GM12878 (cell line): Measurements from ENCODE around the gene NALF2. TPM values are rescaled to one million over a fixed set of nuclear protein-coding genes. Genes with fewer than 3 reads are reported as not detected.

Experiments
- ATAC-seq: fragments of 200-7000 bp; cut with Tn5 transposase; 3 replicates; pipeline ENCODE4 v1.9.1; 2020; ENCODE audit warnings: mild to moderate bottlenecking, moderate library complexity
- BruUV-seq: library from RNA; stranded (reverse); fragments of 400-500 nt; replicated peaks from 2 replicates; lab custom pipeline; 2021; lab: Mats Ljungman, UMichigan
- CTCF ChIA-PET: fragments of 300-600 bp; sonication (Branson Sonifier 250); formaldehyde crosslinking; extraction: SDS; loops from one replicate; lab custom pipeline; 2021; ENCODE audit warnings: inconsistent platforms; lab: Yijun Ruan, JAX
- POLR2A ChIA-PET: fragments of 350-600 bp; formaldehyde crosslinking; extraction: SDS; loops from one replicate; lab custom pipeline; 2021; ENCODE audit warnings: inconsistent platforms; lab: Charles Lee
- RAD21 ChIA-PET: fragments of 300-600 bp; sonication (Branson Sonifier 250); formaldehyde crosslinking; loops from one replicate; lab custom pipeline; 2023; ENCODE audit warnings: antibody characterized with exemption; ENCODE audit not compliant: unreplicated experiment; lab: Charles Lee
- SMC1A ChIA-PET: fragments of 300-600 bp; sonication (Branson Sonifier 250); formaldehyde crosslinking; loops from one replicate; lab custom pipeline; 2023; ENCODE audit not compliant: unreplicated experiment, uncharacterized antibody; lab: Charles Lee
- DNase-seq: peaks from one replicate; pipeline ENCODE4 v3.0.0-alpha.2; 2011; ENCODE audit warnings: low read depth, low spot score
- FAIRE-seq: peaks from 3 replicates; lab custom pipeline; 2011; peaks lifted over from hg19 to GRCh38; lab: Jason Lieb, UNC
- H2AFZ ChIP-seq: 2 replicates; pipeline ENCODE4 v1.6.0; 2011; ENCODE audit warnings: low read depth, low read length, control low read depth; ENCODE audit not compliant: control insufficient read depth
- H3K27ac ChIP-seq: 2 replicates; pipeline ENCODE4 v1.5.1; 2011; ENCODE audit warnings: control low read depth; ENCODE audit not compliant: control insufficient read depth, insufficient read depth
- H3K27me3 ChIP-seq, 2 experiments: replicated peaks in 1 of 2; 2 replicates each; pipeline versions ENCODE4 v1.6.0 to v1.6.1; 2011; ENCODE audit warnings: low read length in 1 of 2; ENCODE audit not compliant: control insufficient read depth in 2 of 2, insufficient read depth in 2 of 2
- H3K36me3 ChIP-seq, 2 experiments: 2 replicates each; pipeline ENCODE4 v1.5.1; 2011; ENCODE audit warnings: low read length in 1 of 2; ENCODE audit not compliant: control insufficient read depth in 2 of 2, insufficient read depth in 2 of 2
- H3K4me1 ChIP-seq: 2 replicates; pipeline ENCODE4 v1.6.1; 2011; ENCODE audit warnings: mild to moderate bottlenecking, low read length, moderate library complexity, mixed read lengths; ENCODE audit not compliant: control insufficient read depth, insufficient read depth
- H3K4me2 ChIP-seq: 2 replicates; pipeline ENCODE4 v1.6.0; 2011; ENCODE audit warnings: control low read depth; ENCODE audit not compliant: control insufficient read depth, insufficient read depth
- H3K4me3 ChIP-seq: fragments of 200-600 bp; sonication (generic); 2 replicates; pipeline ENCODE4 v1.5.1; 2016
- H3K79me2 ChIP-seq: 2 replicates; pipeline ENCODE4 v1.6.0; 2011; ENCODE audit warnings: low read length; ENCODE audit not compliant: control insufficient read depth, insufficient read depth
- H3K9ac ChIP-seq: 2 replicates; pipeline ENCODE4 v1.8.0; 2011; ENCODE audit warnings: low read length, control low read depth, mixed read lengths; ENCODE audit not compliant: control insufficient read depth, insufficient read depth
- H3K9me3 ChIP-seq: replicated peaks from 3 replicates; pipeline ENCODE4 v1.5.1; 2011; ENCODE audit warnings: mild to moderate bottlenecking, low read length; ENCODE audit not compliant: control insufficient read depth, insufficient read depth
- H4K20me1 ChIP-seq: 2 replicates; pipeline ENCODE4 v1.6.0; 2011; ENCODE audit not compliant: control insufficient read depth, insufficient read depth
- IKZF2 ChIP-seq, 2 experiments: fragments of 450-650 bp; IDR thresholded peaks; 2 replicates each; pipeline ENCODE4 v1.6.1; 2017; ENCODE audit warnings: mild to moderate bottlenecking in 2 of 2, moderate library complexity in 2 of 2
- MAX ChIP-seq: IDR thresholded peaks from 2 replicates; pipeline ENCODE4 v1.6.1; 2012; ENCODE audit warnings: low read depth, low read length, improper control_type of control experiment
- PML ChIP-seq: IDR thresholded peaks from 2 replicates; pipeline ENCODE4 v1.6.1; 2012; ENCODE audit warnings: low read length, inconsistent platforms
- RUNX3 ChIP-seq: IDR thresholded peaks from 2 replicates; pipeline ENCODE4 v1.6.1; 2012; ENCODE audit warnings: low read length, inconsistent platforms
- SREBF1 ChIP-seq: IDR thresholded peaks from 2 replicates; pipeline ENCODE4 v1.6.1; 2012; ENCODE audit warnings: mild to moderate bottlenecking, low read length
- SUZ12 ChIP-seq: fragments of 200-600 bp; sonication (generic); IDR thresholded peaks from one replicate; pipeline ENCODE4 v1.6.1; 2018; ENCODE audit warnings: antibody characterized with exemption, mild to moderate bottlenecking; ENCODE audit not compliant: unreplicated experiment
- ZBED1 ChIP-seq: IDR thresholded peaks from 2 replicates; pipeline ENCODE4 v1.6.1; 2016; ENCODE audit warnings: borderline replicate concordance
- WGBS: methylation state at CpG from one replicate; pipeline ENCODE4 v1.1.6; 2016; ENCODE audit warnings: low lambda C conversion rate; ENCODE audit not compliant: insufficient replicate concordance, insufficient coverage; ENCODE audit errors: missing lambda C conversion rate; 5-methylcytosine and 5-hydroxymethylcytosine counted together
- in situ Hi-C: fragments of 300-500 bp; cut with MboI; formaldehyde crosslinking; loops from 9 replicates; pipeline ENCODE4 v1.14.3; 2018; ENCODE audit warnings: mixed read lengths
- intact Hi-C: fragments of 100-400 bp; cut with micrococcal nuclease; formaldehyde crosslinking; loops from one replicate; pipeline ENCODE4 v1.14.2; 2022; ENCODE audit not compliant: unreplicated experiment
- polyA plus RNA-seq, 11 experiments: library from polyadenylated mRNA; depleted of rRNA in 4 of 11; unstranded in 6 of 11; stranded (reverse) in 5 of 11; fragments of >200 nt; fragmentation: Nextera tagmentation in 4 of 11; fragmentation: Illumina TruSeq in 1 of 11; extraction: Ambion mirVana in 4 of 11; extraction: Trizol in 1 of 11; gene quantifications; 1 replicate in 1 of 11; 2 replicates in 10 of 11; pipeline versions ENCODE4 v1.2.1 to v1.2.3, GENCODE V29; 2011 to 2016; ENCODE audit warnings: inconsistent platforms in 2 of 11, missing spikeins in 2 of 11, low read depth in 1 of 11
- total RNA-seq, 4 experiments: library from RNA; depleted of rRNA in 3 of 4; stranded (reverse); fragments of >200 nt in 3 of 4; fragmentation: Illumina TruSeq in 1 of 4; extraction: Trizol in 1 of 4; gene quantifications; 2 replicates each; pipeline versions ENCODE4 v1.2.1 to v1.2.3, GENCODE V29; 2013 to 2021
- TF ChIP-seq, protein P1 (sequence below): fragments of 450-650 bp; formaldehyde crosslinking; IDR thresholded peaks from 2 replicates; pipeline ENCODE4 v1.4.0; 2022; ENCODE audit warnings: mild to moderate bottlenecking, moderate library complexity

Gene NALF2
- total and polyA plus RNA-seq, 10 of the 15 experiments (the other 5 are each of a cell fraction or from before 2014, with no cell fraction given) = not detected

GRCh38 chrX:69503228-69503781 is 821 bp upstream of the NALF2 start (continued):
- TF ChIP-seq, protein P1, sequence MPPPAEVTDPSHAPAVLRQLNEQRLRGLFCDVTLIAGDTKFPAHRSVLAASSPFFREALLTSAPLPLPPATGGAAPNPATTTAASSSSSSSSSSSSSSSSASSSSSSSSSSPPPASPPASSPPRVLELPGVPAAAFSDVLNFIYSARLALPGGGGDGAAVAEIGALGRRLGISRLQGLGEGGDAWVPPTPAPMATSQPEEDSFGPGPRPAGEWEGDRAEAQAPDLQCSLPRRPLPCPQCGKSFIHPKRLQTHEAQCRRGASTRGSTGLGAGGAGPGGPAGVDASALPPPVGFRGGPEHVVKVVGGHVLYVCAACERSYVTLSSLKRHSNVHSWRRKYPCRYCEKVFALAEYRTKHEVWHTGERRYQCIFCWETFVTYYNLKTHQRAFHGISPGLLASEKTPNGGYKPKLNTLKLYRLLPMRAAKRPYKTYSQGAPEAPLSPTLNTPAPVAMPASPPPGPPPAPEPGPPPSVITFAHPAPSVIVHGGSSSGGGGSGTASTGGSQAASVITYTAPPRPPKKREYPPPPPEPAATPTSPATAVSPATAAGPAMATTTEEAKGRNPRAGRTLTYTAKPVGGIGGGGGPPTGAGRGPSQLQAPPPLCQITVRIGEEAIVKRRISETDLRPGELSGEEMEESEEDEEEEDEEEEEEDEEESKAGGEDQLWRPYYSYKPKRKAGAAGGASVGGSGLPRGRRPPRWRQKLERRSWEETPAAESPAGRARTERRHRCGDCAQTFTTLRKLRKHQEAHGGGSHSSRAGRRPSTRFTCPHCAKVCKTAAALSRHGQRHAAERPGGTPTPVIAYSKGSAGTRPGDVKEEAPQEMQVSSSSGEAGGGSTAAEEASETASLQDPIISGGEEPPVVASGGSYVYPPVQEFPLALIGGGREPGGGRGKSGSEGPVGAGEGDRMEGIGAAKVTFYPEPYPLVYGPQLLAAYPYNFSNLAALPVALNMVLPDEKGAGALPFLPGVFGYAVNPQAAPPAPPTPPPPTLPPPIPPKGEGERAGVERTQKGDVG (CRISPR knock-in tag) = no peak
- no peak for TF ChIP-seq RUNX3
- no peak for TF ChIP-seq SREBF1
- no peak for TF ChIP-seq ZBED1
- TF ChIP-seq IKZF2 (IDR thresholded peaks at IDR 0.05) = no peak
- TF ChIP-seq PML = no peak

- no peak overlapping the region for H3K4me3 ChIP-seq
- ChIA-PET CTCF (no interaction called here), RAD21 (no interaction called here), POLR2A (no interaction called here), SMC1A (no interaction called here)
- peak overlapping the region; percentile 11; the same call in 1 of the 2 replicates for H3K4me2 ChIP-seq
- H2AFZ ChIP-seq = no peak overlapping the region
- H3K27me3 ChIP-seq = no peaks in the 10 kb centered on the region
- H4K20me1 ChIP-seq = no peaks in the 10 kb centered on the region
- BruUV-seq = no TSS peak
- no peaks in the 10 kb centered on the region; the same call in 2 of the 3 replicates for H3K9me3 ChIP-seq
- 52% methylated on average over 47 of the region's 146 CpGs for WGBS
- DNase-seq (no peak), ATAC-seq (no peak), FAIRE-seq (no peak)
- no peaks in the 10 kb centered on the region for H3K79me2 ChIP-seq
- H3K36me3 ChIP-seq = no peaks in the 10 kb centered on the region
- no peak overlapping the region for H3K27ac ChIP-seq
- TF ChIP-seq SUZ12 = peak; percentile 71
- no peak for TF ChIP-seq MAX
- intact Hi-C loops (no loop called here), in situ Hi-C loops (no loop called here)
- no peak overlapping the region for H3K9ac ChIP-seq
- H3K4me1 ChIP-seq = no peaks in the 10 kb centered on the region
Observed at GRCh38 chrX:69504626-69505612, 793 bp downstream of the NALF2 start.
